Measurements from ENCODE around the gene RDH8.

- TF ChIP-seq TCF12 (IDR thresholded peaks at IDR 0.05) (no peak), CTCF (IDR thresholded peaks at IDR 0.05) (peak; percentile 87), MAX (IDR thresholded peaks at IDR 0.05; ENCODE audit: low read depth) (0 out of 2 replicates have a peak, but pooled peaks have one; percentile 37), FOXM1 (IDR thresholded peaks at IDR 0.05; ENCODE audit: low read depth) (no peak), NFIC (IDR thresholded peaks at IDR 0.05; ENCODE audit: borderline replicate concordance) (no peak), GABPA (IDR thresholded peaks at IDR 0.05; ENCODE audit: low read depth) (no peak)
Measured at GRCh38 chr19:10000171-10000826, 13.0 kb upstream of the RDH8 start.

Measured in SK-N-SH (cell line).